Glomerular visceral epithelial cell (primary cell): ENCODE data around the gene FAM9C.

ENCODE experiments used
- DNase-seq: peaks from one replicate; pipeline ENCODE4 v3.0.0-alpha.2; 2016; ENCODE audit errors: extremely low spot score

The FAM9C gene

GRCh38 chrX:13007519-13008188 lies 36.8 kb downstream of the FAM9C start:
- peak; percentile 9 for DNase-seq

GRCh38 chrX:13005661-13006473 lies 38.6 kb downstream of the FAM9C start:
- DNase-seq = peak; percentile 15

- DNase-seq = peak; percentile 37
Observed at GRCh38 chrX:13001961-13002671, 42.3 kb downstream of the FAM9C start.

- no peak for DNase-seq
Observed at GRCh38 chrX:13001097-13001496, 43.3 kb downstream of the FAM9C start.

GRCh38 chrX:13000301-13000811 lies 44.1 kb downstream of the FAM9C start:
- DNase-seq = no peak

GRCh38 chrX:12999422-12999821 lies 45.0 kb downstream of the FAM9C start:
- no peak for DNase-seq

- no peak for DNase-seq
Observed at GRCh38 chrX:12997906-12998687, 46.3 kb downstream of the FAM9C start.

- DNase-seq = no peak
Observed at GRCh38 chrX:12996934-12997435, 47.4 kb downstream of the FAM9C start.

- DNase-seq = no peak
Observed at GRCh38 chrX:12994321-12994720, 50.1 kb downstream of the FAM9C start.

GRCh38 chrX:12993826-12994225 lies 50.6 kb downstream of the FAM9C start:
- DNase-seq = no peak

GRCh38 chrX:12992544-12993118 lies 51.8 kb downstream of the FAM9C start:
- DNase-seq = no peak

GRCh38 chrX:12991575-12991974 lies 52.8 kb downstream of the FAM9C start:
- no peak for DNase-seq

- no peak for DNase-seq
Observed at GRCh38 chrX:12989461-12989860, 55.0 kb downstream of the FAM9C start.

GRCh38 chrX:12988797-12989196 lies 55.6 kb downstream of the FAM9C start:
- peak; percentile 57 for DNase-seq

- DNase-seq = no peak
Observed at GRCh38 chrX:12987900-12988594, 56.4 kb downstream of the FAM9C start.

GRCh38 chrX:12987340-12987739 lies 57.1 kb downstream of the FAM9C start:
- no peak for DNase-seq

- DNase-seq = no peak
Observed at GRCh38 chrX:12986886-12987285, 57.5 kb downstream of the FAM9C start.

GRCh38 chrX:12986164-12986779 lies 58.1 kb downstream of the FAM9C start:
- no peak for DNase-seq
